HG03045 (cell line): ENCODE measurements around the gene TGFB1.
"Not testable (repeated sequence)": the region's sequence is repeated elsewhere in the genome, so short reads cannot be mapped to it uniquely, and the experiment has no call there.

Experiments
- ATAC-seq: cut with Tn5 transposase; IDR thresholded peaks from one replicate; pipeline ENCODE4 v1.9.1; 2021; ENCODE audit warnings: mild to moderate bottlenecking, moderate library complexity; ENCODE audit not compliant: unreplicated experiment

TGFB1 gene

GRCh38 chr19:41371119-41371518 lies 17.4 kb upstream of the TGFB1 start:
- ATAC-seq = not testable (repeated sequence)

- ATAC-seq = no peak
Measured at GRCh38 chr19:41369769-41370168, 16.0 kb upstream of the TGFB1 start.

- no peak for ATAC-seq
Measured at GRCh38 chr19:41367848-41368301, 14.2 kb upstream of the TGFB1 start.

GRCh38 chr19:41366089-41366488 lies 12.4 kb upstream of the TGFB1 start:
- no peak for ATAC-seq

- no peak for ATAC-seq
Measured at GRCh38 chr19:41364524-41365391, 11.0 kb upstream of the TGFB1 start.

- peak; percentile 90 for ATAC-seq
Measured at GRCh38 chr19:41363753-41364523, 10.2 kb upstream of the TGFB1 start, which contains the start of gene B9D2. TSS of gene B9D2 (minus strand) at chr19:41364149. CDS start at chr19:41363519, 630 bp downstream.

GRCh38 chr19:41363371-41363752 lies 9.6 kb upstream of the TGFB1 start:
- no peak for ATAC-seq

GRCh38 chr19:41362143-41362847 lies 8.6 kb upstream of the TGFB1 start:
- no peak for ATAC-seq

GRCh38 chr19:41359741-41360140 lies 6.0 kb upstream of the TGFB1 start:
- no peak for ATAC-seq

GRCh38 chr19:41357746-41358145 lies 4.0 kb upstream of the TGFB1 start:
- no peak for ATAC-seq

- no peak for ATAC-seq
Measured at GRCh38 chr19:41356984-41357739, 3.4 kb upstream of the TGFB1 start.

GRCh38 chr19:41355802-41356201 lies 2.1 kb upstream of the TGFB1 start:
- no peak for ATAC-seq

GRCh38 chr19:41355035-41355434 lies 1.3 kb upstream of the TGFB1 start:
- no peak for ATAC-seq

GRCh38 chr19:41354343-41354953 lies 726 bp upstream of the TGFB1 start:
- ATAC-seq = no peak

- ATAC-seq = no peak
Measured at GRCh38 chr19:41352609-41353465, 885 bp downstream of the TGFB1 start.

- no peak for ATAC-seq
Measured at GRCh38 chr19:41352279-41352608, 1.5 kb downstream of the TGFB1 start.

GRCh38 chr19:41351339-41352245 lies 2.1 kb downstream of the TGFB1 start:
- peak; percentile 36 for ATAC-seq

- no peak for ATAC-seq
Measured at GRCh38 chr19:41350735-41351338, 2.9 kb downstream of the TGFB1 start.
